COLO668 (cell line): ENCODE results near the gene TREX2.

ENCODE experiments used
- DNase-seq: peaks from one replicate; lab custom pipeline; 2025; ENCODE audit not compliant: unreplicated experiment; lab: John Stamatoyannopoulos, UW

TREX2 gene

GRCh38 chrX:153457136-153457825, 11.4 kb upstream of the TREX2 start:
- DNase-seq, result no peak

- no peak for DNase-seq
These were observed 10.8 kb upstream of the TREX2 start for GRCh38 chrX:153456704-153457103.

GRCh38 chrX:153456161-153456560, 10.3 kb upstream of the TREX2 start:
- no peak for DNase-seq

- no peak for DNase-seq
These were observed 9.7 kb upstream of the TREX2 start for GRCh38 chrX:153455571-153455970.

GRCh38 chrX:153454901-153455550, 9.2 kb upstream of the TREX2 start:
- no peak for DNase-seq

- DNase-seq, result no peak
These were observed 5.1 kb upstream of the TREX2 start for GRCh38 chrX:153450949-153451277.

GRCh38 chrX:153450114-153450948, 4.5 kb upstream of the TREX2 start:
- no peak for DNase-seq

- no peak for DNase-seq
These were observed 3.7 kb upstream of the TREX2 start for GRCh38 chrX:153449368-153450113.

- DNase-seq, result no peak
These were observed 2.9 kb upstream of the TREX2 start for GRCh38 chrX:153448556-153449367.

GRCh38 chrX:153447581-153447960, 1.7 kb upstream of the TREX2 start:
- DNase-seq, result no peak

- DNase-seq, result no peak
These were observed 1.2 kb upstream of the TREX2 start for GRCh38 chrX:153446950-153447580.

- DNase-seq, result no peak
These were observed 730 bp upstream of the TREX2 start for GRCh38 chrX:153446636-153446936.

GRCh38 chrX:153445106-153445855, 575 bp downstream of the TREX2 start:
- no peak for DNase-seq

- DNase-seq, result no peak
These were observed 1.4 kb downstream of the TREX2 start for GRCh38 chrX:153444333-153445011.

- DNase-seq, result no peak
These were observed 2.2 kb downstream of the TREX2 start for GRCh38 chrX:153443476-153444332.

- DNase-seq, result no peak
These were observed 3.4 kb downstream of the TREX2 start for GRCh38 chrX:153442463-153442862.

- DNase-seq, result no peak
These were observed 3.9 kb downstream of the TREX2 start for GRCh38 chrX:153441981-153442380.

- DNase-seq, result no peak
These were observed 4.6 kb downstream of the TREX2 start for GRCh38 chrX:153441296-153441695.
